ENCODE results near the gene NDUFV1.
"Not testable (repeated sequence)": the region's sequence is repeated elsewhere in the genome, so short reads cannot be mapped to it uniquely, and the experiment has no call there.

Gene NDUFV1

DNA sequence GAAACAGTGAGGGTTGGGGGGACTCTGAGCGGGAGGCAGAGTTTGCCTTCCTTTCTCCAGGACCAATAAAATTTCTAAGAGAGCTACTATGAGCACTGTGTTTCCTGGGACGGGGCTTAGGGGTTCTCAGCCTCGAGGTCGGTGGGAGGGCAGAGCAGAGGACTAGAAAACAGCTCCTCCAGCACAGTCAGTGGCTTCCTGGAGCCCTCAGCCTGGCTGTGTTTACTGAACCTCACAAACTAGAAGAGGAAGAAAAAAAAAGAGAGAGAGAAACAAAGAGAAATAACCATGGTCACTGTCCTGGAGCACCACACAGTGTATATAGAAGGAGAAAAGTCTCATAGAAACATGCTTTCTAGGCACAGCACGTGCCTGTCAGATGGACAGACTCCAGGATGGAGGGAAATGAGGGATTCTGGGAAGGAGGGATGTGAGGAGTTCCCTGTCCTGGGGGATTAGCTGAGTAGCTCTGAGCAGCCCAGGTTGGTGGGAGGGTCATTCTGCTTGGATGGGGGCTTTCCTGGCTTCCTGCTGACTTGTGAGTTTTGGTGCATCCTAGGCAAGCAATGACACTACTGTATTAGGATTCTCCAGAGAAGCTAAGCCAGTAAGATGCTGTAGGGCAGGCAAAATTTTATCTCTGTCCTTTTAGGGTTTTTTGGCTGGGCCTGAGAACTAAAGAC is 20.0 kb upstream of the NDUFV1 start:
- no peak for DNase-seq

DNA sequence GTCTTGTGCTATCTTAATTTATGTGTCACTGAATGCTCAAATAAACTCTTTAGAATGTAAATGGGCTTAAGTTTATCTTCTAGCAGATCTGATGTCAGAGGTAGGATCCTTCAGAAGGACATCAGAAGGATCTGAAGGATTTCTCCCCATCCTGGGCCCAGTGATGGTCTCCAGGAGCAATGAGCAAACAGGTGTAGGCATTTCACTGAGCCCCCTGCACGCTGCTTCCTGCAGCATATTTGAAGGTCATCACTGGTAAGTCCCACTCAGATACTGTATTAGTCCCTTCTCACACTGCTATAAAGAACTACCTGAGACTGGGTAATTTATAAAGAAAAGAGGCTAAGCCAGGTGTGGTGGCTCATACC is 18.6 kb upstream of the NDUFV1 start:
- DNase-seq, result no peak

DNA sequence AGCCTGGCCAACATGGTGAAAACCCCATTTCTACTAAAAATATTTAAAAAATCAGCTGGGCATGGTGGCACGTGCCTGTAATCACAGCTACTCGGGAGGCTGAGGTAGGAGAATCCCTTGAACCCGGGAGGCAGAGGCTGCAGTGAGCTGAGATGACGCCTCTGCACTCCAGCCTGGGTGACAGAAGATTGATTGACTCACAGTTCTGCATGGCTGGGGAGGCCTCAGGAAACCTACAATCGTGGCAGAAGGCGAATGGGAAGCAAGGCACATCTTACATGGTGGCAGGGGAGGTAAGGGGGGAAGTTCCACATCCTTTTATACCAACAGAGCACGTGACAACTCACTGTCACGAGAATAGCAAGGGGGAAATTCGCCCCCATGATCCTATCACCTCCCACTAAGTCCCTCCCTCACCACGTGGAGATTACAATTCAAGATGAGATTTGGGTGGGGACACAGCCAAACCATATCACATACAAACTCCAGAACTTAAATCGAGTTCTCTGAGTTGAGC is 17.8 kb upstream of the NDUFV1 start:
- not testable (repeated sequence) for DNase-seq

DNA sequence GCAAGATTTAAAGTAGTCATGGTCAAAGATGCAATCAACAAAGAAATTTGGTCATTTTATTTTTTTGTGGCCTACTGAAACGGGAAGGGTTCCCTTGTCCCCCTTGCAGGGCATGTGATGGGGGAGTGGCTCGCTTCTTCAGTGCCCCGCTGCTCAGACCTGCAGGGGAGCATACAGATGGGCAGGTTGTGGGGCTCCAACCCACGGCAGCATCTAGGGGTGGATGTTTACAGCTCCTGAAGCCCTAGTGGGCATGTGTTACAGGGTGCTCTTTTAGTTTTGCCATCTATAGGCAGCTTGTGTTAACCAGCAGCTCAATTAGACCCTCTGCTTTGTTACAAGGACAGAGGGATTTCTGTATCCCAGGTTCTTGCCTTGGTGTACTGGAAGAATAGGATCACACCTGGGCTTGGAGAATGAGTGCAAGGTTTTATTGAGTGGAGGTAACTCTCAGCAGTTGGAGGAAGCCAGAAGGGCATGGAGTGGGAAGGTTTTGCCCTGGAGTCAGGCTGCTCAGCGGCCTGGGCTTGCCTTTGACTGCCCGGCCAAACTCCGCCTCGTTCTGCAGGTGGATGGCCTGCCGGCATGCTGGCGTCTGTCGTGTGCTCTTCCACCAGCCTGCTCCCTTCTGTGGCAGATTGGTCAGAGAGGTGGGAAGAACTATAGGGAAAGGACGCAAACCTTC is 13.7 kb upstream of the NDUFV1 start:
- DNase-seq, result no peak

DNA sequence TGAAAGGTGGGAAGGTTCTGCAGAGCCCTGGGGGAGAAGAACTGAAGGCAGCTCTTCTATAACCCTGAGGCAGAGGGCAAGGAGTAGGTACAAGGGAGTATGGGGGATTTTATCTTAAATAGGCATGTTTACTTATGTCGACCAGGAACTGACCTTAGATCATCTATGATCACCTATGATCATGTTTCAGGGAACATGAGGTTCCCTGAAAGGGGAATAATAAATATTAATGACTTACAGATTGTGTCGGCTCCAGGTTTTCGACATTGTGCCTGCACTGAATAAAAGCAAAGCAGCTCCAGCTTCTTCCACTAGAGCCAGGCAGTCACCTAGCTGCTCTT is 13.2 kb upstream of the NDUFV1 start:
- DNase-seq, result no peak

DNA sequence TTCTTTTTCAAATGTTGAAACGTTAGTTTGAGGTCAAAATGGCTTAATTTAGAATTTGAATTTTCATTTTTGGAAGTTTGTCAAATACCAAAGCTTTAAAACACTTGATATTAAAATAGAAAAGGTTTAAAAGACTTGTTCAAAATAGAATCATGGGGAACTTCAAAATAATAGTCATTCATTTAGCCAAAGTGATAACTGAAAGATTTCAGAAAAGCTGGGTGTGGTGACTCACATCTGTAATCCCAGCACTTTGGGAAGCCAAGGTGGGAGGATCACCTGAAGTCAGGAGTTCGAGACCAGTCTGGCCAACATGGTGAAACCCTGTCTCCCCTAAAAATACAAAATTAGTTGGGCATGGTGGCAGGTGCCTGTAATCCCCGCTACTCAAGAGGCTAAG is 12.3 kb upstream of the NDUFV1 start:
- no peak for DNase-seq

DNA sequence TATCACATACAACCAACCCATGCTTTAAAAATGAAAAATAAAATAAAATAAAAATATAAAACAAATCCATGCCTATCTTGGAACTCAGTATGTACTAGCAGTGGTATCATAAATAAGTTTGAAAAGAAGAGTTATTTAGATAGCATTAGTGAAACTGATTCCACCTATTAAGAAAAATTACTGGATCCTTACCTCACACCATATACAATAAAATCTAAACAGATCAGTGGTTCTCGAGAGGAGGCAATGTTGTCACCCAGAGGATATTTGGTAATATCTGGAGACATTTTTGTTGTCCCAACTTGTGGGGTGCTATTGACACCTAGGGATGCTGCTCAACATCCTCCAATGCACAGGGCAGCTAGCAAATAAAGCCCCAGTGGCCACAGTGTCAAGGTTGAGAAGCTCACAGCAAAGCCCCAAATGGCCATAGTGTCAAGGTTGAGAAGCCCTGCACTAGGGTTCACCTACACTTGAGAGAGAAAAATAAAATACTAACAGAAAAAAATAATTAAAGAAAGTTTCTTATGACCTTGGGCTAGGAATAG is 9.9 kb upstream of the NDUFV1 start:
- DNase-seq, result no peak

DNA sequence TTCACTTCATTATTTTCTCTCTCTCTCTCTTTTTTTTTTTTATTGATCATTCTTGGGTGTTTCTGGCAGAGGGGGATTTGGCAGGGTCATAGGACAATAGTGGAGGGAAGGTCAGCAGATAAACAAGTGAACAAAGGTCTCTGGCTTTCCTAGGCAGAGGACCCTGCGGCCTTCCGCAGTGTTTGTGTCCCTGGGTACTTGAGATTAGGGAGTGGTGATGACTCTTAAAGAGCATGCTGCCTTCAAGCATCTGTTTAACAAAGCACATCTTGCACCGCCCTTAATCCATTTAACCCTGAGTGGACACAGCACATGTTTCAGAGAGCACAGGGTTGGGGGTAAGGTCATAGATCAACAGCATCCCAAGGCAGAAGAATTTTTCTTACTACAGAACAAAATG is 9.3 kb upstream of the NDUFV1 start:
- DNase-seq, result not testable (repeated sequence)

DNA sequence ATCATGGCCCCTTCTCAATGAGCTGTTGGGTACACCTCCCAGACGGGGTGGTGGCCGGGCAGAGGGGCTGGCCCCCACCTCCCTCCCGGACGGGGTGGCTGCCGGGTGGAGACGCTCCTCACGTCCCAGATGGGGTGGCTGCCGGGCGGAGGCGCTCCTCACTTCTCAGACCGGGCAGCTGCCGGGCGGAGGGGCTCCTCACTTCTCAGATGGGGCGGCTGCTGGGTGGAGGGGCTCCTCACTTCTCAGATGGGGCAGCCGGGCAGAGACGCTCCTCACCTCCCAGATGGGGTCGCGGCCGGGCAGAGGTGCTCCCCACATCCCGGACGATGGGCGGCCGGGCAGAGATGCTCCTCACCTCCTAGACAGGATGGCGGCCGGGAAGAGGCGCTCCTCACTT is 8.8 kb upstream of the NDUFV1 start:
- DNase-seq, result not testable (repeated sequence)

DNA sequence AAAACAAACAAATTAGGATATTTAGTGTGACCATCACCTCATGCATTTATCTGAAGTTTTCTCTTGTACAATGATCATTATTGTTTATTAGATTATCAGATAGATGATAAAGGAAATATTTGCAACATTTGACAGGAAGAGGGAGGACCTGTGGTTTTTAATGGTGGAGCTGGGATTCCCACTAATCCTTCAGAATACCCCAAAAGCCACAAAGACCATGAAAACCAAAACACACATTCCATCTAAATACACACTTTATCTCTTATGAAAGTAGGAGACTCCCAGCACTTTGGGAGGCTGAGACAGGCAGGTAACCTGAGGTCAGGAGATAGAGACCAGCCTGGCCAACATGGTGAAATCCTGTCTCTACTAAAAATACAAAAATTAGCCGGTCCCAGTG is 7.6 kb upstream of the NDUFV1 start:
- no peak for DNase-seq

DNA sequence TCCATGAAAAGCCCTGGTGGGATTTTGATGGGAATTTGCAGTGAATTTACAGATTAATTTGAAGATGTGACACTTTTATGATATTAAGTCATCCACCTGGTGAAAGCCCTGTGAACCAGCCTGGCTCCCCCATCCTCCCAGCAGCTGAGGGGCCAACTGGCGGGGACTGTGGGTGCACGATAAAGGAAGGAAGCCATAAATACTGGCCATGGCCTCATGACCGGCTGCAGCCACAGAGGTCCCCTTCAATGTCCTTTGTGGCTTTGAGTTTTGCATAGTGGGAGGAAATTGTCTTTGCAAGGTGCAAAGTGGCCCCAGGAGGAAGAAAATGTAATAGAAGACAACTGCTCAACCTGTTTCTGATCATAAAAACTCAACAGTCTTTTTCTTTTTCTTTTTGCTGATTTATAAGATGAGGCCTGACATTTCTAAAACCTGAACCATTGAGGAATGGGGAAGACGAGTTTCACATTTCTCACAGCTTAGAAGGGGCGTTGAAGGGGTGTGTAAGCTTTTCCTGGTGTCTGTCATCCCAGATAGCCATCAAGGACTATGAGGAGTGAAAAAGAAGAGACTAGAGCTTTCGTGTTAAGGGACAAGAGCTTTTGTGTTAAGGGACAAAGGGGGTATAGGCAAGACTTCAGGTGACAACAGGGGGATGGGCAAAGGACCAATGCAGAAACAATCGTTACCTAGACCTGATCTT is 6.3 kb upstream of the NDUFV1 start:
- no peak for DNase-seq

DNA sequence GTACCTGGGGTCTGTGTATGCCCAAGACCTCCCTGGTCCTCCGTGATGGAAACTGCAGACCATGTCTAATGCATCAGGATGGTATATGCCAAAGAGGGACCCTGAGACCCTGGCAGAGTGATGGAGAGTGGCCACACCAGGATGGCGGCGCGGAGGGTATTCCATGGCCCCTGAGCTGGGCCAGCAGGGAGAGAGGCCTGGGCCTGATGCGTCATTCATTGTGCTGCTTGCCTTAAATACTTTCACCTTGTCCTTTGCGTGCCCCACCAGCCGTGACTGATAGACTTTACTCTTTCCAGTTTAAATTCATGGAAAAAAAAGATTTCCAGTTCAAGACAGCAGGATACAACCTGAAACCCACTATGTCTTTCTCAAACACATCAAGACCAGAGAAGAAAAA is 5.6 kb upstream of the NDUFV1 start:
- no peak for DNase-seq

DNA sequence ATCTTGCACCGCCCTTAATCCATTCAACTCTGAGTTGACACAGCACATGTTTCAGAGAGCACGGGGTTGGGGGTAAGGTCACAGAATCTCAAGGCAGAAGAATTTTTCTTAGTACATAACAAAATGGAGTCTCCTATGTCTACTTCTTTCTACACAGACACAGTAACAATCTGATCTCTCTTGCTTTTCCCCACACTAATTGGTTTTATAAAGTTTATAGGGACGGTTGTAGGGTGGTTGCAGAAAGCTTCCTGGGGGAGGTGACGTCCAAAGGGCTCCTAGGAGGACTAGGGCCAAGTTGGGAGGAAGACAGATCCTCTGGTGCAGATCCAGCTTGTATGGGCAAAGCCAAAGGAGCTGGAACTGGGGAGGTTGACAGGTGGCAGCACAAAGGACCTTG is 2.6 kb upstream of the NDUFV1 start:
- DNase-seq, result not testable (repeated sequence)

DNA sequence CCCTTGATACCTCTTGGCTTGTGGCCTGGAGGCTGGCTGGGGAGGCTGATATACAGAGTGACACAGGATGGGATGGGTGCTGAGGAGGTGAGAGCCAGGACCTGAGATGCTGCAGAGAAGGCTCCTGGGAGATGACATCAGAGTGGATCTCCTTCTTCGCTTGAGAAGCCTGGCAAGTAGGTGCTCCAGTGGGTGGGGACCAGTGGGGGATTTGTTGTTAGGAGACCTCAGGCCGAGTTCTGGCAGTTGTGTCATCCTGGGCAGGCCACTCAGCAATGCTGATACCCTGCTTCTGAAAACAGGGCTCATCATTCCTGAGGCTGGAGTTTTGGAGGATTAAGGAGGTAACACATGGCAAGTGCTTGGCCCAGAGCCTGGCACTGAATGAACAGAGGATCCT is 1.9 kb upstream of the NDUFV1 start:
- no peak for DNase-seq

DNA sequence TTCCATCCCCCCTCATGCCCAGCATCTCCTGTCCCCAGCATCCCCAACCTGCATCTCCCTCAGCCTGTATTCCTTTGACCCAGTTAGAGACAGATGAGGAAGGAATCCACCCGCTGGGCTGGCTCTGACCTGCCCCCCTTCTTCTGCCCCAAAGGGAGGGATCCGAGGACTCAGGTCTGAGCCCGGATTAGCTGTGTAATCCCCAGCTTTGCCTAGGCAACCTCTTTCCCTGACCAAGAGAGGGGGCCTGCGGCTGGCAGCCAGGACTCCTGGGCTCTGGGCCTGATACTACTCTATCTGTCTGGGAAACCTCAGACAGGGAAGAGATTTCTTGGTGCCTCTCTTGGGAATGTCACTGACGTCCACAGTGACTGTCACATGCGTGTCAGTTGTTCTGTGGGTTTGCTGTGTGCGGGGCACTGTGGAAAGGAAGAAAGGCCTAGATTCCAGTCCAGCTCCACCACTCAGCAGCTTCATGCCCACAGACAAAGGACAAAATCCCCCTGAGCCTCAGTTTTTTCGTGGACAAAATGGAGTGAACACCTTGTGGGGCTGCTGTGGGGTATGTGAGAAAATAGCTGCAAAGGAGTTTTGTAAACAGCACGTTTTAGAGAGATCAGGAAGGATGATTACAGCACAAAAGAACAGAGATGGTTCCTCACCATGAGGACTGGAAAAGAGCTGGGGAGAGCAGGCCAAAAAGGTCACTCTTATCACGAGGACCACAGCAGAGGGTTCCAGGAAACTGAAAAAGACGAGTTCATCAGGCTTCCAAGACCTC is 1.3 kb upstream of the NDUFV1 start:
- no peak for DNase-seq

DNA sequence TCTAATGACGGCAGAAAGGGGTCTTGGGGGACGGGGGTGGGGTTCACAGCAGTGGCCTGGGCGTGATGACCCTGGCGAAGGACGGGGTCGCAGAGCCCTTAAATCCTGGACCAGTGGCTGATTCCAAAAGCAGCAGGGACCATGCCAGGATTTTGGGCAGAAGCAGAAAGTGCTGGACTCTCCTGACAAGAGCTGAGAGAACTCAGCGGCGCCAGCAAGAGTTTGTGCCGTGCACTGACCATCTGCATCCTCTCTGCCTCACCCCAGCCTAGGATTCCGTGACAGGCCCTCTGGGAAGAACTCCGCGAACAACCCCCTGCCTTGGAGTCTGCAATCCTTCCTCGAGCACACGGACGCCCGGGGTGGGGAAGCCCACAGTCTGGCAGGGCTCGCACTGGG is 644 bp upstream of the NDUFV1 start:
- DNase-seq, result peak; percentile 14

DNA sequence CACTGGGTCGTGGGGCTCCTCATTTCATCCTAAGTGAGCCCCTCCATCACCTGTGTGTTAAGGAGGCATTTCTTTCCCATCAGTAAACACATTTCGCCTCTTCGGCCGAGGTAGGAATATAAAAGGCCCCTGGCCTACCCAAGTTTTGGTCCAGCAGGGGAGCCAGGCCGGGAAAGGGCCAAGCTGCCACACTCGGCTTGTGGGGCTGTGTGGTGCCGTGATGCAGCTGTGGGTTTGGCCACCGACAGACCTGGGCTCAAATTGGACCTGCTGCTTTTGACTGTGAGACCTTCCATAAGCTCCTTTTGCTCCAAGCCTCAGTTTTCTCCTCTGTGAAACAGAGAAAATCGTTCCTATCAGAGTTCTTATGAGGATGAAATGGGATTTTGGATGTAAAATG is 771 bp downstream of the NDUFV1 start:
- DNase-seq, result no peak

DNA sequence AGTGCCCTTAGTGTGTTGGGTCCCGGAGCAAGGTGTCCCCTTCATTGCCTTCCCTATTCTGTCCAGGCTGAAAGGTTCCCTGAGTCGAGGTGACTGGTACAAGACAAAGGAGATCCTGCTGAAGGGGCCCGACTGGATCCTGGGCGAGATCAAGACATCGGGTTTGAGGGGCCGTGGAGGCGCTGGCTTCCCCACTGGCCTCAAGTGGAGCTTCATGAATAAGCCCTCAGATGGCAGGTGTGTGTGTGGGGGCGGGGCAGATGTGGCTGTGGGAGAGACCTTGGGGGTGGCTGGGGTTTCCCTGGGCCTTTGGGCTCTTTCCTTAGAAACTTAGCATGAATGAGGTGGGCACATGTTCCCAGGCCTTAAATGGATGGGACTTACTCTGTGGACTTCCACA is 1.8 kb downstream of the NDUFV1 start:
- no peak for DNase-seq

DNA sequence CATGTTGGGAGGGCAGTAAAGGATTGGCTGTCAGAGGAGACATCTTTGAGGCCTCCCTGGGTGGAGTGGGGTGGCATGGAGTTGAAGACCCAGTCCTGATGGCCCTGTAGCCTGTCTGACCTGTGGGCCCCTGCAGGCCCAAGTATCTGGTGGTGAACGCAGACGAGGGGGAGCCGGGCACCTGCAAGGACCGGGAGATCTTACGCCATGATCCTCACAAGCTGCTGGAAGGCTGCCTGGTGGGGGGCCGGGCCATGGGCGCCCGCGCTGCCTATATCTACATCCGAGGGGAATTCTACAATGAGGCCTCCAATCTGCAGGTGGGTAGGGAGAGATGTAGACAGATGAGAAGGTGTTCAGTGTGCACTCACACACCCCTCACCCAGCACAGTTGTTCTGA is 2.6 kb downstream of the NDUFV1 start:
- DNase-seq, result no peak

DNA sequence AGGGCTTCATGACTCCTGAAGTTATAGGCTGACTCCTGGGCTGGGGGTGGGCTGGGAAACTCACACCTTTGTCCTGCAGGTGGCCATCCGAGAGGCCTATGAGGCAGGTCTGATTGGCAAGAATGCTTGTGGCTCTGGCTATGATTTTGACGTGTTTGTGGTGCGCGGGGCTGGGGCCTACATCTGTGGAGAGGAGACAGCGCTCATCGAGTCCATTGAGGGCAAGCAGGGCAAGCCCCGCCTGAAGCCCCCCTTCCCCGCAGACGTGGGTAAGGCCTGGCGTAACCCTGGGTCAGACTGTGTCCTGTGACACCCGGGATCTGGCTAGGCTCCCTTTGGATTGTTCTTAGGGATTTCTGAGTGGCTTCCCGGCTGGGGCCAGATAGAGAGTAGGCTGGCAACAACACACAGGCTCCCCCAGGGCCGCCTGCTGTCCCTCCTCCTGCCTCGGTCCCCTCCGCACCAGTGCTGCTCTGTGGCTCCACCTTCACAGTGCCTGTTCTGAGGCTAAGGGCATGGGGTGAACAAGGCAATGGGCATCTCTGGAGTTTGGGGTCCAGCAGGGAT is 3.6 kb downstream of the NDUFV1 start:
- no peak for DNase-seq

DNA sequence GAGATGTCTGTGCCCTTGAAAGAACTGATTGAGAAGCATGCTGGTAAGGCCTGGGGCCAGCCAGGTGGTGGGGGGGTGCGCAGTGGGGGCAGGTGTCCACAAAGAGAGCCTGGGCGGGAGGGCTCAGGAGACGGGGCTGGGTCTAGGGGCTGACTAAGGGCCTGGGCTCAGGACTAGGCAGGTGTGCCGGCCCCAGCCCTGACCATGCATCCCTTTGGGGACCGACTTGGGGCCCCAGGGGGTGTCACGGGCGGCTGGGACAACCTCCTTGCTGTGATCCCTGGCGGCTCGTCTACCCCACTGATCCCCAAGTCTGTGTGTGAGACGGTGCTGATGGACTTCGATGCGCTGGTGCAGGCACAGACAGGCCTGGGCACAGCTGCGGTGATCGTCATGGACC is 4.4 kb downstream of the NDUFV1 start:
- DNase-seq, result no peak

DNA sequence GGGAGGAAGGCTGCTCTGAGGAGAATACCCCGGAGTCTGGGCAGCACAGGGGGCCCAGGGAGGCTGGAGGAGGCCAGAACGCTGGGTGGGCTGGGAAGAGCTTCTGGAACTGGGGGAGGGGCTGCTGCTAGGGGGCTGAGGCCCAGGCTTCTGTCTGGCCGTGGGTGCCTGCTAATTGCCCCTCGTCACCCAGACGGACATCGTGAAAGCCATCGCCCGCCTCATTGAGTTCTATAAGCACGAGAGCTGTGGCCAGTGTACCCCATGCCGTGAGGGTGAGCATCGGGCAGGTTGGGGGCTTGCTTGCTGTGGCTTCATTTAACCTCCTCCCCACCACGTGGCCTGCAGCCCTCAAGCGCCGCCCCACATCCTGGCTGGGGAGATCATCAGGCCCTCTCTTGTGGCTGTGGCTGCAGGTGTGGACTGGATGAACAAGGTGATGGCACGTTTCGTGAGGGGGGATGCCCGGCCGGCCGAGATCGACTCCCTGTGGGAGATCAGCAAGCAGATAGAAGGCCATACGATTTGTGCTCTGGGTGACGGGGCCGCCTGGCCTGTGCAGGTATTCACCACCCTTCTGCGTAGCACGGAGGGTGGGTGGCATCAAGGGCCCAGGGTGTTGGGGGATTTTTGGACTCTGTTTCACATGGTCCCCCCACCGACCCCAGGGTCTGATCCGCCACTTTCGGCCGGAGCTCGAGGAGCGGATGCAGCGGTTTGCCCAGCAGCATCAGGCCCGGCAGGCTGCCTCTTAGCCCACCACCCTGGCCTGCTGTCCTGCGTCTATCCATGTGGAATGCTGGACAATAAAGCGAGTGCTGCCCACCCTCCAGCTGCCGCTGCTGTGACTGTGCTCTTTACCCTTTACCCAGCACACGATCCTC is 5.2 kb downstream of the NDUFV1 start:
- no peak for DNase-seq
